Peyer's patch (tissue), 4 donors: Measurements from ENCODE around the gene GALNT1. TPM values are rescaled to one million over a fixed set of nuclear protein-coding genes. Genes with fewer than 3 reads are reported as not detected.

Source experiments
- DNase-seq, 3 donors: peaks; one replicate each; pipeline ENCODE4 v3.0.0-alpha.2; 2017 to 2019
- H3K27ac ChIP-seq, 4 donors: fragments of 200-600 bp; sonication (generic); one replicate each; pipeline ENCODE4 v1.5.1; 2016 to 2019
- H3K27me3 ChIP-seq, 2 donors: fragments of 200-600 bp; sonication (generic); one replicate each; pipeline ENCODE4 v1.5.1; 2019
- H3K36me3 ChIP-seq, 3 donors: fragments of 200-600 bp; sonication (generic); one replicate each; pipeline ENCODE4 v1.5.1; 2016 to 2019
- H3K4me1 ChIP-seq, 4 donors: fragments of 200-600 bp; sonication (generic); one replicate each; pipeline ENCODE4 v1.5.1; 2016 to 2019
- H3K4me3 ChIP-seq, 4 donors: fragments of 200-600 bp; sonication (generic); 1 replicate in 3 of 4; 2 replicates in 1 of 4; pipeline ENCODE4 v1.5.1; 2016 to 2019; ENCODE audit warnings: mild to moderate bottlenecking in 1 of 4
- H3K9me3 ChIP-seq, 4 donors: fragments of 200-600 bp; sonication (generic); one replicate each; pipeline ENCODE4 v1.5.1; 2016 to 2019; ENCODE audit warnings: mild to moderate bottlenecking in 1 of 4
- CTCF ChIP-seq, 6 experiments: fragments of 450-650 bp in 4 of 6; fragments of 200-600 bp in 2 of 6; sonication (generic) in 1 of 6; IDR thresholded peaks; one replicate each; pipeline ENCODE4 v1.5.1; 2017 to 2019; ENCODE audit warnings: antibody characterized with exemption in 6 of 6, mild to moderate bottlenecking in 3 of 6, moderate library complexity in 1 of 6
- POLR2A ChIP-seq, 2 donors: fragments of 450-650 bp; IDR thresholded peaks; one replicate each; pipeline ENCODE4 v1.5.1; 2017; ENCODE audit warnings: antibody characterized with exemption in 2 of 2, mild to moderate bottlenecking in 2 of 2, moderate library complexity in 2 of 2
- total RNA-seq, 4 donors: library from RNA; depleted of rRNA; stranded (reverse); fragments of >200 nt; gene quantifications; one replicate each; pipeline ENCODE4 v1.1.0, GENCODE V29; 2016

The GALNT1 gene
- total RNA-seq, 4 donors from 2014 or later, result 30.5 to 87.6 (median 70.7) TPM

GRCh38 chr18:35715139-35715538, 133.6 kb downstream of the GALNT1 start:
- TF ChIP-seq POLR2A (IDR thresholded peaks at IDR 0.05) (no peak), CTCF (IDR thresholded peaks at IDR 0.05) (no peak)
- Histone ChIP-seq H3K9me3 (no peaks in the 10 kb centered on the region), H3K27ac (no peak overlapping the region), H3K4me1 (no peaks in the 10 kb centered on the region), H3K36me3 (peaks cover 0 to 7% (median 0%) of the 10 kb centered on the region in 3 donors), H3K27me3 (no peaks in the 10 kb centered on the region), H3K4me3 (no peak overlapping the region)
- DNase-seq, result no peak

- Histone ChIP-seq H3K36me3 (peaks cover 0 to 1% (median 0%) of the 10 kb centered on the region in 3 donors), H3K9me3 (no peaks in the 10 kb centered on the region), H3K4me3 (no peak overlapping the region), H3K27ac (no peak overlapping the region), H3K27me3 (no peaks in the 10 kb centered on the region), H3K4me1 (no peaks in the 10 kb centered on the region)
- DNase-seq, result no peak
- TF ChIP-seq CTCF (IDR thresholded peaks at IDR 0.05), result no peak
- no peak for TF ChIP-seq POLR2A (IDR thresholded peaks at IDR 0.05)
Measured at GRCh38 chr18:35716169-35716831, 134.8 kb downstream of the GALNT1 start.

- no peaks in the 10 kb centered on the region for H3K27me3 ChIP-seq
- H3K36me3 ChIP-seq, result no peaks in the 10 kb centered on the region
Measured at GRCh38 chr18:35717182-35717581, 135.6 kb downstream of the GALNT1 start.

GRCh38 chr18:35721431-35722081, 140.0 kb downstream of the GALNT1 start:
- no peaks in the 10 kb centered on the region for H3K27me3 ChIP-seq
- H3K4me3 ChIP-seq, result no peak overlapping the region
- DNase-seq, result no peak
- TF ChIP-seq POLR2A (IDR thresholded peaks at IDR 0.05), result no peak
- TF ChIP-seq CTCF (IDR thresholded peaks at IDR 0.05), result no peak
- no peaks in the 10 kb centered on the region for H3K36me3 ChIP-seq
- H3K9me3 ChIP-seq, result no peaks in the 10 kb centered on the region
- no peak overlapping the region for H3K27ac ChIP-seq
- no peaks in the 10 kb centered on the region for H3K4me1 ChIP-seq

More at GRCh38 chr18:35717182-35717581, 135.6 kb downstream of the GALNT1 start:
- TF ChIP-seq POLR2A (IDR thresholded peaks at IDR 0.05), result no peak
- TF ChIP-seq CTCF (IDR thresholded peaks at IDR 0.05), result no peak
- Histone ChIP-seq H3K27ac (no peak overlapping the region), H3K4me1 (no peaks in the 10 kb centered on the region), H3K4me3 (no peak overlapping the region), H3K9me3 (no peaks in the 10 kb centered on the region)
- DNase-seq, result no peak

GRCh38 chr18:35728676-35729075, 147.1 kb downstream of the GALNT1 start:
- no peaks in the 10 kb centered on the region for H3K27me3 ChIP-seq
- no peaks in the 10 kb centered on the region for H3K36me3 ChIP-seq
- no peak for DNase-seq
- TF ChIP-seq POLR2A (IDR thresholded peaks at IDR 0.05) (no peak), CTCF (IDR thresholded peaks at IDR 0.05) (no peak)
- H3K27ac ChIP-seq, result no peak overlapping the region
- no peaks in the 10 kb centered on the region for H3K9me3 ChIP-seq
- H3K4me3 ChIP-seq, result no peak overlapping the region
- no peaks in the 10 kb centered on the region for H3K4me1 ChIP-seq
